K562 treated with DMSO at 1 percent for 48 hours (cell line): Measurements from ENCODE around the gene FBXL17. TPM values are rescaled to one million over a fixed set of nuclear protein-coding genes. Genes with fewer than 3 reads are reported as not detected.

Source experiments
- total RNA-seq: library from RNA; unstranded; fragments of 300-600 nt; gene quantifications from 2 replicates; pipeline ENCODE4 v1.2.3, GENCODE V29; 2022; ENCODE audit warnings: low replicate concordance; ENCODE audit errors: extremely low read depth

Gene FBXL17
- total RNA-seq: not detected in 2 replicates

DNA sequence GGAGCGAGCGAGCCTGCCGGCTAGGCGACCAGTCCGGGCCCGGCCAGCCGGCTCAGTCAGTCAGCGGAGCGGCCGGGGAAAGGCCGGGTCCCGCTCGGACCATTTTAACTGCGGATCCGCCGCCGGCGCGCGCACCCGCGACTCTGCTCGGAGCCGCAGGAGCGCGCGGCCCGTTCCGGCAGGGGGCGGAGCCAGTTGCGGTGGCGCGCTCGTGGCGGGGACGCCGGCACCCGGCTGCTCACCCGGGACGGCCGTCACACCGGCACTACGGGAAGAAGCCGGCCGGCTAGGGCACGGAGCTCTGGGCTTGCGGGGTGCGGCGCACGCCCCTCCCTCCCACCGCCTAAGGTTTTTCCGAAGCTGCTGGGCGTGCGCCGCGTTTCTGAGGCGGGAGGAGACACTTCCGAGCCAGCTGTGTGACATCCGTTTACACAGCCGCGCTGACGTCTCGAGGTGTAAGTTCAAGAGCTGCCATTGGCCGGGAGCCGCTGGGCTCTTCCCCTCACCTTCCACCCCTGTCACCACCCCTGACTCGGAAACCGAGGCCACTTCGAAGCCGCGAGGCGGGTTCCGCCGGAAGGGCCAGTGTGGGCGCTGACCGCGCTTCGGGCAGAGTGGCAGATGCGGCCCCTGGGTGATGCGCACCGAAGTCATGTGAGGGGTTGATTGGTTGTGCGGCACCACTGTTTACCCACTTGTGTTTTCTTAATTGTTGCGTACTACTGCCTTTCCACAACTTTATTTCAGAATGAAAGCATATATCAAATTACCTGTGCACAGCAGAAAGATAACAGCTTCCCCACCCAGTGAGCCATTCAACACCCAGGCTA lies at the start of gene FBXL17:
Gene FBXL17, minus strand, starts transcription at position 145 of the 830 bp plus-strand sequence.

